OCI-LY1 (cell line): ENCODE data around the gene ADAMTS17.

ENCODE experiments used
- H2AFZ ChIP-seq: fragments of 200-600 bp; sonication (generic), shearing (Covaris generic); 2 replicates; pipeline ENCODE4 v1.6.0; 2014; ENCODE audit warnings: antibody characterized with exemption, mild to moderate bottlenecking, low read length
- H3F3A ChIP-seq: fragments of 200-600 bp; sonication (generic), shearing (Covaris generic); 2 replicates; pipeline ENCODE4 v1.6.0; 2014; ENCODE audit warnings: mild to moderate bottlenecking, antibody characterized with exemption, low read length, moderate library complexity; ENCODE audit not compliant: insufficient read depth
- H3K27ac ChIP-seq: fragments of 200-600 bp; sonication (generic); 2 replicates; pipeline ENCODE4 v1.5.1; 2014; ENCODE audit warnings: low read length, mixed run types, mild to moderate bottlenecking, low read depth; ENCODE audit not compliant: poor library complexity, severe bottlenecking
- H3K27me3 ChIP-seq: fragments of 200-600 bp; sonication (generic); 2 replicates; pipeline ENCODE4 v1.6.0; 2014; ENCODE audit warnings: antibody characterized with exemption, mild to moderate bottlenecking, low read length, moderate library complexity; ENCODE audit not compliant: insufficient read depth
- H3K36me3 ChIP-seq: fragments of 200-600 bp; sonication (generic); 2 replicates; pipeline ENCODE4 v1.6.1; 2014; ENCODE audit warnings: mild to moderate bottlenecking, antibody characterized with exemption, low read length, moderate library complexity, mixed read lengths; ENCODE audit not compliant: insufficient read depth
- H3K4me1 ChIP-seq: fragments of 200-600 bp; sonication (generic); 2 replicates; pipeline ENCODE4 v1.5.1; 2014; ENCODE audit warnings: mild to moderate bottlenecking, low read length, moderate library complexity; ENCODE audit not compliant: insufficient read depth, severe bottlenecking
- H3K4me2 ChIP-seq: fragments of 200-600 bp; sonication (generic), shearing (Covaris generic); 2 replicates; pipeline ENCODE4 v1.6.1; 2014; ENCODE audit warnings: low read length
- H3K4me3 ChIP-seq: fragments of 200-600 bp; sonication (generic); 2 replicates; pipeline ENCODE4 v1.5.1; 2014; ENCODE audit warnings: low read length, low read depth, mild to moderate bottlenecking, mixed read lengths; ENCODE audit not compliant: poor library complexity, severe bottlenecking
- H3K79me2 ChIP-seq: fragments of 200-600 bp; shearing (Covaris generic); 2 replicates; pipeline ENCODE4 v1.6.1; 2016; ENCODE audit warnings: mixed run types, low read length, mixed read lengths; ENCODE audit not compliant: insufficient read depth
- H3K9ac ChIP-seq: fragments of 200-600 bp; sonication (generic), shearing (Covaris generic); 2 replicates; pipeline ENCODE4 v1.6.1; 2014; ENCODE audit warnings: mild to moderate bottlenecking, low read length, mixed read lengths
- H3K9me2 ChIP-seq: fragments of 200-600 bp; sonication (generic), shearing (Covaris generic); 2 replicates; pipeline ENCODE4 v1.6.1; 2014; ENCODE audit warnings: low read depth, mild to moderate bottlenecking, low read length, mixed read lengths
- H3K9me3 ChIP-seq: fragments of 200-600 bp; shearing (Covaris generic); 2 replicates; pipeline ENCODE4 v1.6.1; 2014; ENCODE audit warnings: low read length, mixed read lengths
- H4K20me1 ChIP-seq: fragments of 200-600 bp; sonication (generic), shearing (Covaris generic); 2 replicates; pipeline ENCODE4 v1.6.0; 2016; ENCODE audit warnings: mild to moderate bottlenecking, low read length; ENCODE audit not compliant: insufficient read depth
- CTCF ChIP-seq: fragments of 200-600 bp; sonication (generic), shearing (Covaris generic); IDR thresholded peaks from 2 replicates; pipeline ENCODE4 v1.5.1; 2017; ENCODE audit warnings: mild to moderate bottlenecking, antibody characterized with exemption, low read length, moderate library complexity, mixed read lengths
- EZH2 ChIP-seq: fragments of 200-600 bp; sonication (generic), shearing (Covaris generic); IDR thresholded peaks from 2 replicates; pipeline ENCODE4 v1.8.0; 2017; ENCODE audit warnings: borderline replicate concordance, mixed run types, mild to moderate bottlenecking, antibody characterized with exemption, low read length, moderate library complexity, mixed read lengths

Gene ADAMTS17

GRCh38 chr15:100269831-100270230 lies 71.9 kb downstream of the ADAMTS17 start:
- H3K79me2 ChIP-seq: no peaks in the 10 kb centered on the region
- no peak for TF ChIP-seq EZH2
- TF ChIP-seq CTCF: no peak
- H3K4me1 ChIP-seq: no peaks in the 10 kb centered on the region
- H3F3A ChIP-seq: no peaks in the 10 kb centered on the region
- H3K4me3 ChIP-seq: no peak overlapping the region
- H3K9me3 ChIP-seq: peaks cover 13% of the 10 kb centered on the region
- H3K4me2 ChIP-seq: no peak overlapping the region
- H4K20me1 ChIP-seq: no peaks in the 10 kb centered on the region
- no peaks in the 10 kb centered on the region; the same call in 1 of the 2 replicates for H3K36me3 ChIP-seq
- no peaks in the 10 kb centered on the region for H3K9me2 ChIP-seq
- H3K27me3 ChIP-seq: no peaks in the 10 kb centered on the region; the same call in 1 of the 2 replicates
- H3K27ac ChIP-seq: no peak overlapping the region
- H2AFZ ChIP-seq: no peak overlapping the region
- no peak overlapping the region for H3K9ac ChIP-seq

- Histone ChIP-seq H3K9ac (no peak overlapping the region), H3F3A (no peaks in the 10 kb centered on the region), H3K9me2 (no peaks in the 10 kb centered on the region), H3K36me3 (no peaks in the 10 kb centered on the region; the same call in 1 of the 2 replicates), H4K20me1 (no peaks in the 10 kb centered on the region), H3K4me3 (no peak overlapping the region), H3K4me2 (no peak overlapping the region), H3K79me2 (no peaks in the 10 kb centered on the region), H3K27ac (no peak overlapping the region), H3K9me3 (0 out of 2 replicates have a peak, but pooled peaks cover 2% of the 10 kb centered on the region), H2AFZ (no peak overlapping the region), H3K4me1 (no peaks in the 10 kb centered on the region), H3K27me3 (no peaks in the 10 kb centered on the region; the same call in 1 of the 2 replicates)
- TF ChIP-seq CTCF: no peak
- TF ChIP-seq EZH2: no peak
Observed at GRCh38 chr15:100266166-100266565, 75.6 kb downstream of the ADAMTS17 start.

- Histone ChIP-seq H3K79me2 (no peaks in the 10 kb centered on the region), H3K27ac (no peak overlapping the region), H3K9me2 (no peaks in the 10 kb centered on the region), H3K27me3 (no peaks in the 10 kb centered on the region; the same call in 1 of the 2 replicates), H2AFZ (no peak overlapping the region), H3F3A (no peaks in the 10 kb centered on the region), H3K4me3 (no peak overlapping the region), H3K36me3 (no peaks in the 10 kb centered on the region; the same call in 1 of the 2 replicates), H3K9me3 (0 out of 2 replicates have a peak, but pooled peaks cover 2% of the 10 kb centered on the region), H3K4me1 (no peaks in the 10 kb centered on the region), H3K4me2 (no peak overlapping the region), H4K20me1 (no peaks in the 10 kb centered on the region), H3K9ac (no peak overlapping the region)
- no peak for TF ChIP-seq CTCF
- TF ChIP-seq EZH2: no peak
Observed at GRCh38 chr15:100265641-100266035, 76.1 kb downstream of the ADAMTS17 start.
